Stomach (tissue), 9 donors: ENCODE data around the gene ABCA10. TPM values are rescaled to one million over a fixed set of nuclear protein-coding genes. Genes with fewer than 3 reads are reported as not detected.

Experiments used
- DNase-seq, 2 donors: peaks; one replicate each; pipeline versions ENCODE4 v3.0.0 to v3.0.0-alpha.2; 2013 to 2019
- H3K27ac ChIP-seq, 5 donors: fragments of 200-600 bp in 4 of 5; sonication (generic) in 4 of 5; one replicate each; pipeline ENCODE4 v1.5.1; 2013 to 2019; ENCODE audit warnings: mild to moderate bottlenecking in 1 of 5, moderate library complexity in 1 of 5
- H3K27me3 ChIP-seq, 3 donors: fragments of 200-600 bp; sonication (generic); one replicate each; pipeline ENCODE4 v1.5.1; 2017 to 2019; ENCODE audit warnings: mixed run types in 1 of 3
- H3K36me3 ChIP-seq, 4 donors: fragments of 200-600 bp; sonication (generic); 1 replicate in 3 of 4; 2 replicates in 1 of 4; pipeline ENCODE4 v1.5.1; 2016 to 2019
- H3K4me1 ChIP-seq, 4 donors: fragments of 200-600 bp; sonication (generic); one replicate each; pipeline ENCODE4 v1.5.1; 2016 to 2019
- H3K4me3 ChIP-seq, 4 donors: fragments of 200-600 bp; sonication (generic) in 3 of 4; one replicate each; pipeline ENCODE4 v1.5.1; 2016 to 2019; ENCODE audit warnings: mild to moderate bottlenecking in 1 of 4
- H3K9me3 ChIP-seq, 4 donors: fragments of 200-600 bp; sonication (generic); one replicate each; pipeline ENCODE4 v1.5.1; 2016 to 2019
- CTCF ChIP-seq, 7 experiments: fragments of 450-650 bp in 4 of 7; fragments of 200-600 bp in 3 of 7; sonication (generic) in 3 of 7; IDR thresholded peaks; one replicate each; pipeline ENCODE4 v1.5.1; 2016 to 2019; ENCODE audit warnings: antibody characterized with exemption in 7 of 7, control low read depth in 2 of 7, mild to moderate bottlenecking in 1 of 7
- EP300 ChIP-seq: sonication (generic); formaldehyde crosslinking; IDR thresholded peaks from one replicate; pipeline ENCODE4 v1.6.1; 2017; ENCODE audit warnings: antibody characterized with exemption
- POLR2A ChIP-seq, 4 donors: fragments of 450-650 bp; IDR thresholded peaks; one replicate each; pipeline ENCODE4 v1.6.1; 2016; ENCODE audit warnings: antibody characterized with exemption in 4 of 4, control low read depth in 2 of 4, mild to moderate bottlenecking in 1 of 4, moderate library complexity in 1 of 4
- POLR2AphosphoS5 ChIP-seq, 3 donors: sonication (generic); formaldehyde crosslinking; IDR thresholded peaks; one replicate each; pipeline ENCODE4 v1.6.1; 2016; ENCODE audit warnings: antibody characterized with exemption in 3 of 3
- WGBS, 5 donors: extraction: QIAGEN DNeasy Blood & Tissue Kit in 3 of 5; methylation state at CpG; one replicate each; pipeline versions ENCODE4 v1.1.5 to v1.1.7; 2013 to 2018; 5-methylcytosine and 5-hydroxymethylcytosine counted together
- intact Hi-C: fragments of 100-400 bp; cut with DNase I; formaldehyde crosslinking; loops from one replicate; pipeline ENCODE4 v1.15.1; 2023; ENCODE audit warnings: low total_unique reads
- polyA plus RNA-seq, 3 donors: library from polyadenylated mRNA; stranded (reverse); fragments of 200-250 nt; gene quantifications; one replicate each; pipeline ENCODE4 v1.2.3, GENCODE V29; 2013
- total RNA-seq, 5 donors: library from RNA; depleted of rRNA; stranded (reverse); fragments of >200 nt; gene quantifications; one replicate each; pipeline versions ENCODE4 v1.1.0 to v1.2.3, GENCODE V29; 2014 to 2016
- donor health status: healthy with polysubstance abuse.
- donor health status: Bipolar disorder and iron deficiency.
- donor health status: healthy.

The ABCA10 gene
- total and polyA plus RNA-seq, 8 donors: 0.29 to 34.9 (median 5.0) TPM

GRCh38 chr17:69220098-69220497 lies 8.5 kb downstream of the ABCA10 start:
- H3K27me3 ChIP-seq: no peaks in the 10 kb centered on the region
- intact Hi-C loops: no loop called here
- no peak overlapping the region for H3K27ac ChIP-seq
- DNase-seq: no peak
- peaks cover 0 to 13% (median 11%) of the 10 kb centered on the region in 4 donors for H3K36me3 ChIP-seq
- H3K4me1 ChIP-seq: no peaks in the 10 kb centered on the region
- TF ChIP-seq CTCF (IDR thresholded peaks at IDR 0.05) (no peak), POLR2A (IDR thresholded peaks at IDR 0.05) (no peak), POLR2AphosphoS5 (IDR thresholded peaks at IDR 0.05) (no peak), EP300 (no peak)
- no peaks in the 10 kb centered on the region for H3K9me3 ChIP-seq
- 17 to 42% (median 36%) methylated on average over 1 of the region's 1 CpG for WGBS, 5 donors
- H3K4me3 ChIP-seq: no peak overlapping the region

GRCh38 chr17:69218986-69219385 lies 9.6 kb downstream of the ABCA10 start:
- H3K4me3 ChIP-seq: no peak overlapping the region
- H3K36me3 ChIP-seq: peaks cover 0 to 13% (median 11%) of the 10 kb centered on the region in 4 donors
- WGBS, 5 donors: 81 to 89% (median 87%) methylated on average over 3 of the region's 3 CpGs
- intact Hi-C loops: no loop called here
- no peaks in the 10 kb centered on the region for H3K4me1 ChIP-seq
- DNase-seq: no peak
- H3K27ac ChIP-seq: no peak overlapping the region
- TF ChIP-seq POLR2A (IDR thresholded peaks at IDR 0.05) (no peak), EP300 (no peak), POLR2AphosphoS5 (IDR thresholded peaks at IDR 0.05) (no peak), CTCF (IDR thresholded peaks at IDR 0.05) (no peak)
- no peaks in the 10 kb centered on the region for H3K9me3 ChIP-seq
- no peaks in the 10 kb centered on the region for H3K27me3 ChIP-seq

GRCh38 chr17:69213059-69213813 lies 15.4 kb downstream of the ABCA10 start:
- TF ChIP-seq EP300 (no peak), POLR2A (IDR thresholded peaks at IDR 0.05) (no peak), CTCF (IDR thresholded peaks at IDR 0.05) (no peak), POLR2AphosphoS5 (IDR thresholded peaks at IDR 0.05) (no peak)
- Histone ChIP-seq H3K27ac (no peak overlapping the region), H3K4me1 (no peaks in the 10 kb centered on the region), H3K4me3 (no peak overlapping the region), H3K27me3 (no peaks in the 10 kb centered on the region), H3K9me3 (peaks cover 0 to 6% (median 0%) of the 10 kb centered on the region in 4 donors), H3K36me3 (peaks cover 0 to 11% (median 5%) of the 10 kb centered on the region in 4 donors)
- WGBS, 5 donors: 91 to 94% (median 92%) methylated on average over 9 of the region's 9 CpGs
- DNase-seq: no peak
- intact Hi-C loops: no loop called here

GRCh38 chr17:69208640-69209039 lies 20.0 kb downstream of the ABCA10 start:
- intact Hi-C loops: no loop called here
- Histone ChIP-seq H3K27me3 (no peaks in the 10 kb centered on the region), H3K9me3 (peaks cover 0 to 6% (median 0%) of the 10 kb centered on the region in 4 donors), H3K27ac (no peak overlapping the region), H3K36me3 (peaks cover 0 to 11% (median 5%) of the 10 kb centered on the region in 4 donors), H3K4me1 (no peaks in the 10 kb centered on the region), H3K4me3 (no peak overlapping the region)
- WGBS, 5 donors: 85 to 91% (median 91%) methylated on average over 2 of the region's 2 CpGs
- no peak for DNase-seq
- TF ChIP-seq POLR2AphosphoS5 (IDR thresholded peaks at IDR 0.05): no peak
- no peak for TF ChIP-seq CTCF (IDR thresholded peaks at IDR 0.05)
- TF ChIP-seq EP300: no peak
- no peak for TF ChIP-seq POLR2A (IDR thresholded peaks at IDR 0.05)
